Spleen (tissue), 11 donors: ENCODE data around the gene SMCO4. TPM values are rescaled to one million over a fixed set of nuclear protein-coding genes. Genes with fewer than 3 reads are reported as not detected.

ENCODE experiments used
- DNase-seq: peaks from one replicate; pipeline ENCODE4 v3.0.0-alpha.2; 2020
- H3K27ac ChIP-seq, 8 donors: fragments of 200-600 bp; sonication (generic) in 7 of 8; 1 replicate in 4 of 8; 2 replicates in 4 of 8; pipeline versions ENCODE4 v1.5.0 to v1.8.0; 2016 to 2021; ENCODE audit warnings: inconsistent platforms in 4 of 8, mild to moderate bottlenecking in 4 of 8, moderate library complexity in 1 of 8
- H3K27me3 ChIP-seq, 7 donors: fragments of 200-600 bp; sonication (generic) in 6 of 7; replicated peaks in 1 of 7; 1 replicate in 4 of 7; 2 replicates in 3 of 7; pipeline versions ENCODE4 v1.5.0 to v1.8.0; 2016 to 2021; ENCODE audit warnings: inconsistent platforms in 3 of 7, mild to moderate bottlenecking in 1 of 7
- H3K36me3 ChIP-seq, 6 donors: fragments of 200-600 bp; sonication (generic) in 5 of 6; 1 replicate in 4 of 6; 2 replicates in 2 of 6; pipeline versions ENCODE4 v1.5.0 to v1.8.0; 2016 to 2021; ENCODE audit warnings: inconsistent platforms in 2 of 6
- H3K4me1 ChIP-seq, 6 donors: fragments of 200-600 bp; sonication (generic) in 5 of 6; 1 replicate in 3 of 6; 2 replicates in 3 of 6; pipeline versions ENCODE4 v1.5.0 to v1.8.0; 2016 to 2021; ENCODE audit warnings: inconsistent platforms in 3 of 6
- H3K4me3 ChIP-seq, 8 donors: fragments of 200-600 bp; sonication (generic) in 7 of 8; 1 replicate in 4 of 8; 2 replicates in 4 of 8; pipeline versions ENCODE4 v1.5.0 to v1.8.0; 2016 to 2021; ENCODE audit warnings: inconsistent platforms in 4 of 8, mild to moderate bottlenecking in 4 of 8, moderate library complexity in 2 of 8
- H3K9me3 ChIP-seq, 8 donors: fragments of 200-600 bp; sonication (generic) in 7 of 8; 1 replicate in 4 of 8; 2 replicates in 4 of 8; pipeline versions ENCODE4 v1.5.0 to v1.8.0; 2016 to 2021; ENCODE audit warnings: inconsistent platforms in 4 of 8
- POLR2A ChIP-seq, 3 donors: fragments of 450-650 bp; IDR thresholded peaks; one replicate each; pipeline ENCODE4 v1.5.1; 2017; ENCODE audit warnings: antibody characterized with exemption in 3 of 3, mild to moderate bottlenecking in 1 of 3
- POLR2AphosphoS5 ChIP-seq, 3 donors: sonication (generic); formaldehyde crosslinking; IDR thresholded peaks; one replicate each; pipeline ENCODE4 v1.5.1; 2017; ENCODE audit warnings: antibody characterized with exemption in 3 of 3
- WGBS, 5 donors: extraction: QIAGEN DNeasy Blood & Tissue Kit in 3 of 5; methylation state at CpG; one replicate each; pipeline versions ENCODE4 v1.1.5 to v1.1.7; 2013 to 2018; 5-methylcytosine and 5-hydroxymethylcytosine counted together
- intact Hi-C: fragments of 100-400 bp; cut with DNase I; formaldehyde crosslinking; loops from one replicate; pipeline ENCODE4 v1.15.0; 2023; ENCODE audit warnings: low total_unique reads
- polyA plus RNA-seq, 3 donors: library from polyadenylated mRNA; stranded (reverse); fragments of 200-250 nt; gene quantifications; one replicate each; pipeline ENCODE4 v1.2.1, GENCODE V29; 2013
- total RNA-seq, 7 donors: library from RNA; depleted of rRNA in 3 of 7; stranded (reverse); fragments of >200 nt in 3 of 7; fragmentation: NEBNext Ultra II Directional in 4 of 7; extraction: Animal tissue kit (Norgen Biotek cat#: 25700) in 4 of 7; gene quantifications; one replicate each; pipeline versions ENCODE4 v1.1.0 to v1.2.1, GENCODE V29; 2016 to 2021
- TF ChIP-seq, protein P1 (sequence below), 11 experiments: fragments of 200-600 bp in 7 of 11; fragments of 450-650 bp in 4 of 11; sonication (generic) in 4 of 11; IDR thresholded peaks in 8 of 11; conservative IDR thresholded peaks in 3 of 11; 1 replicate in 7 of 11; 2 replicates in 4 of 11; pipeline versions ENCODE4 v1.4.0 to v1.8.0; 2016 to 2021; ENCODE audit warnings: antibody characterized with exemption in 11 of 11, inconsistent platforms in 4 of 11, mild to moderate bottlenecking in 1 of 11
- donor health status: healthy with polysubstance abuse.
- donor health status: DM: no; HTN: no; CAD: no; lungs with moderate emphysema.
- donor health status: DM: no; HTN: no; CAD: no.
- donor health status: Bipolar disorder and iron deficiency.
- donor health status: healthy.
- donor health status: DM: no; HTN: no; CAD: no.
- donor health status: DM: yes; HTN: yes; CAD: no.

Gene SMCO4
- total and polyA plus RNA-seq, 10 donors, result 21.8 to 74.1 (median 51.9) TPM

DNA sequence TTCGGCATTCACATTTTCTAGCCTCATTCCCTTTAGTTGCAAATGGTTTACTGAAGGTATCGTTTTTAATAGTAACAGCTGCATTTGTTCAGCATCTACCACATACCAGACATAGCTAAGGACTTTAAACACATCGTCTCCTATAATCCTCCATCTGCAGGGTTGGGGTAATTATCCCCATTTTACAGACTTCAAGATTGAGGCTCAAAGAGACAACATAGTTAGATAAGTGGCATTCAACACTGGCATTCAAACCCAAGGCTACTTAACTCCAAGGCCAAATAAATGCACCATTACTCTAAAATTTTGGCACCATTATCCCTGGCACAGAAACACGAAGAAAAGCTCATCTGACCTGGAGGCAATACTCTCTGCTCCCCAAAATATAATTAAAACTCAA, 28.5 kb downstream of the SMCO4 start:
- 78 to 89% (median 86%) methylated on average over 4 of the region's 4 CpGs for WGBS, 5 donors
- no peak for DNase-seq
- H3K27me3 ChIP-seq, result no peaks in the 10 kb centered on the region
- intact Hi-C loops, result no loop called here
- peak overlapping the region in 1 of 8 donors; percentile 2 for H3K27ac ChIP-seq
- peaks cover 3 to 33% (median 20%) of the 10 kb centered on the region in 6 donors for H3K4me1 ChIP-seq
- H3K9me3 ChIP-seq, result no peaks in the 10 kb centered on the region
- TF ChIP-seq, protein P1, sequence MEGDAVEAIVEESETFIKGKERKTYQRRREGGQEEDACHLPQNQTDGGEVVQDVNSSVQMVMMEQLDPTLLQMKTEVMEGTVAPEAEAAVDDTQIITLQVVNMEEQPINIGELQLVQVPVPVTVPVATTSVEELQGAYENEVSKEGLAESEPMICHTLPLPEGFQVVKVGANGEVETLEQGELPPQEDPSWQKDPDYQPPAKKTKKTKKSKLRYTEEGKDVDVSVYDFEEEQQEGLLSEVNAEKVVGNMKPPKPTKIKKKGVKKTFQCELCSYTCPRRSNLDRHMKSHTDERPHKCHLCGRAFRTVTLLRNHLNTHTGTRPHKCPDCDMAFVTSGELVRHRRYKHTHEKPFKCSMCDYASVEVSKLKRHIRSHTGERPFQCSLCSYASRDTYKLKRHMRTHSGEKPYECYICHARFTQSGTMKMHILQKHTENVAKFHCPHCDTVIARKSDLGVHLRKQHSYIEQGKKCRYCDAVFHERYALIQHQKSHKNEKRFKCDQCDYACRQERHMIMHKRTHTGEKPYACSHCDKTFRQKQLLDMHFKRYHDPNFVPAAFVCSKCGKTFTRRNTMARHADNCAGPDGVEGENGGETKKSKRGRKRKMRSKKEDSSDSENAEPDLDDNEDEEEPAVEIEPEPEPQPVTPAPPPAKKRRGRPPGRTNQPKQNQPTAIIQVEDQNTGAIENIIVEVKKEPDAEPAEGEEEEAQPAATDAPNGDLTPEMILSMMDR (IDR thresholded peaks at IDR 0.05 in 8 of 11, conservative IDR thresholded peaks at IDR 0.05 in 3 of 11), result no peak
- TF ChIP-seq POLR2AphosphoS5 (IDR thresholded peaks at IDR 0.05) (no peak), POLR2A (IDR thresholded peaks at IDR 0.05) (no peak)
- H3K36me3 ChIP-seq, result peaks cover 0 to 4% (median 0%) of the 10 kb centered on the region in 6 donors
- no peak overlapping the region for H3K4me3 ChIP-seq

DNA sequence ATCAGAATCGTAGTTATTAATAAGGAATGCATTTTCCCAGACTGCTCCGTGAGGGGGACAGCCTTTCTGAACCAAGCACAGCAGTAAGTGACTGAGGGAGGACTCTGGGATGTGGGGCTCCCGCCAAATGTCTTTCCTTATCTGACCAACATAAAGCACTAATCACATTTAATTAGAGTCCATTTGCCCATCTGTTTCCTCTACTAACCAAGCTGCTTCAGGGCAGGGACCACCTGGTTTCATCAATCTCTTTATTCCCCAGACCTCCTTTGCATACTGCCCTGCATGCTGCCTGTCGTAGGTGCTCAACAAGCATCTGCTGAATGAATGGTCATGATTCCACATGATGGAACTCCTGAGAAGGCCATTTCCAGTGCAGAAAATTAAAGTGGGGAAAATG, 29.4 kb downstream of the SMCO4 start:
- WGBS, 5 donors, result 71 to 86% (median 83%) methylated on average over 4 of the region's 4 CpGs
- Histone ChIP-seq H3K27me3 (no peaks in the 10 kb centered on the region), H3K36me3 (peaks cover 0 to 4% (median 0%) of the 10 kb centered on the region in 6 donors), H3K4me3 (no peak overlapping the region), H3K4me1 (peaks cover 3 to 33% (median 17%) of the 10 kb centered on the region in 6 donors), H3K27ac (no peak overlapping the region), H3K9me3 (peaks cover 0 to 5% (median 1%) of the 10 kb centered on the region in 8 donors)
- no peak for DNase-seq
- intact Hi-C loops, result no loop called here
- TF ChIP-seq POLR2A (IDR thresholded peaks at IDR 0.05), result no peak
- no peak for TF ChIP-seq POLR2AphosphoS5 (IDR thresholded peaks at IDR 0.05)
- TF ChIP-seq, protein P1 (IDR thresholded peaks at IDR 0.05 in 8 of 11, conservative IDR thresholded peaks at IDR 0.05 in 3 of 11), result no peak

- H3K27ac ChIP-seq, result peak overlapping the region in 2 of 8 donors; percentile 6 to 18
- peaks cover 3 to 33% (median 16%) of the 10 kb centered on the region in 6 donors for H3K4me1 ChIP-seq
- no peaks in the 10 kb centered on the region for H3K27me3 ChIP-seq
- H3K9me3 ChIP-seq, result peaks cover 0 to 5% (median 1%) of the 10 kb centered on the region in 8 donors
- H3K4me3 ChIP-seq, result no peak overlapping the region
- TF ChIP-seq, protein P1 (IDR thresholded peaks at IDR 0.05 in 8 of 11, conservative IDR thresholded peaks at IDR 0.05 in 3 of 11), result no peak
- TF ChIP-seq POLR2A (IDR thresholded peaks at IDR 0.05), result no peak
- TF ChIP-seq POLR2AphosphoS5 (IDR thresholded peaks at IDR 0.05), result no peak
- H3K36me3 ChIP-seq, result peaks cover 0 to 4% (median 0%) of the 10 kb centered on the region in 6 donors
- intact Hi-C loops, result no loop called here
- no peak for DNase-seq
- WGBS, 5 donors, result 81 to 97% (median 91%) methylated on average over 3 of the region's 3 CpGs
Measured at GRCh38 chr11:93512949-93513667, 30.1 kb downstream of the SMCO4 start.

GRCh38 chr11:93512073-93512475, 31.1 kb downstream of the SMCO4 start:
- H3K4me3 ChIP-seq, result no peak overlapping the region
- H3K9me3 ChIP-seq, result peaks cover 0 to 5% (median 1%) of the 10 kb centered on the region in 8 donors
- H3K4me1 ChIP-seq, result peaks cover 3 to 33% (median 16%) of the 10 kb centered on the region in 6 donors
- H3K36me3 ChIP-seq, result peaks cover 0 to 4% (median 0%) of the 10 kb centered on the region in 6 donors
- 78 to 86% (median 79%) methylated on average over 4 of the region's 4 CpGs for WGBS, 5 donors
- TF ChIP-seq, protein P1 (IDR thresholded peaks at IDR 0.05 in 8 of 11, conservative IDR thresholded peaks at IDR 0.05 in 3 of 11), result no peak
- TF ChIP-seq POLR2A (IDR thresholded peaks at IDR 0.05) (no peak), POLR2AphosphoS5 (IDR thresholded peaks at IDR 0.05) (no peak)
- H3K27me3 ChIP-seq, result no peaks in the 10 kb centered on the region
- DNase-seq, result no peak
- H3K27ac ChIP-seq, result no peak overlapping the region
- intact Hi-C loops, result no loop called here
